HepG2 (cell line): ENCODE results near the gene USP34. TPM values are rescaled to one million over a fixed set of nuclear protein-coding genes. Genes with fewer than 3 reads are reported as not detected.
"Not testable (repeated sequence)": the region's sequence is repeated elsewhere in the genome, so short reads cannot be mapped to it uniquely, and the experiment has no call there.

Source experiments
- ATAC-seq: fragments of 200-7000 bp; cut with Tn5 transposase; 3 replicates; pipeline ENCODE4 v1.9.1; 2020; ENCODE audit warnings: mild to moderate bottlenecking, moderate library complexity
- BruUV-seq: library from RNA; stranded (reverse); fragments of 400-500 nt; replicated peaks from 2 replicates; lab custom pipeline; 2021; lab: Mats Ljungman, UMichigan
- CTCF ChIA-PET: fragments of 300-600 bp; formaldehyde crosslinking; extraction: SDS; loops from one replicate; lab custom pipeline; 2021; ENCODE audit warnings: low total read pairs, inconsistent platforms, low intra/inter-chr PET ratio; lab: Yijun Ruan, JAX
- POLR2A ChIA-PET: fragments of 350-600 bp; sonication (Branson Sonifier 250); formaldehyde crosslinking; loops from one replicate; lab custom pipeline; 2020; ENCODE audit warnings: antibody characterized with exemption, inconsistent platforms; lab: Yijun Ruan, JAX
- DNase-seq: peaks from one replicate; pipeline ENCODE4 v3.0.0-alpha.2; 2015; ENCODE audit warnings: low spot score
- FAIRE-seq: peaks from 3 replicates; lab custom pipeline; 2011; peaks lifted over from hg19 to GRCh38; lab: Jason Lieb, UNC
- H2AFZ ChIP-seq: one replicate; pipeline ENCODE4 v1.6.1; 2011; ENCODE audit warnings: low read length, inconsistent platforms
- H3K27ac ChIP-seq: fragments of 300-600 bp; 3 replicates; pipeline ENCODE4 v1.8.0; 2011; ENCODE audit warnings: mixed run types, mild to moderate bottlenecking, mixed read lengths, low read length, inconsistent platforms; ENCODE audit not compliant: insufficient read depth; ENCODE audit errors: extremely low read length
- H3K27me3 ChIP-seq, 2 experiments: fragments of 200-600 bp in 1 of 2; 2 replicates in 1 of 2; 3 replicates in 1 of 2; pipeline versions ENCODE4 v1.6.0 to v1.8.0; 2011; ENCODE audit warnings: low read length in 2 of 2, mild to moderate bottlenecking in 2 of 2, moderate library complexity in 2 of 2, inconsistent platforms in 1 of 2; ENCODE audit not compliant: insufficient read depth in 2 of 2, control insufficient read depth in 1 of 2
- H3K36me3 ChIP-seq, 2 experiments: fragments of 200-600 bp in 1 of 2; replicated peaks in 1 of 2; 2 replicates in 1 of 2; 3 replicates in 1 of 2; pipeline versions ENCODE4 v1.5.1 to v1.8.0; 2011; ENCODE audit warnings: low read length in 2 of 2, inconsistent platforms in 1 of 2; ENCODE audit not compliant: insufficient read depth in 2 of 2, control insufficient read depth in 1 of 2
- H3K4me1 ChIP-seq: 2 replicates; pipeline ENCODE4 v1.5.1; 2012; ENCODE audit warnings: low read length, inconsistent platforms; ENCODE audit not compliant: insufficient read depth
- H3K4me2 ChIP-seq: 2 replicates; pipeline ENCODE4 v1.6.0; 2011; ENCODE audit warnings: low read depth, low read length, inconsistent platforms
- H3K4me3 ChIP-seq, 3 experiments: fragments of 200-600 bp in 1 of 3; sonication (generic), shearing (Covaris generic) in 1 of 3; replicated peaks in 1 of 3; 2 replicates each; pipeline ENCODE4 v1.5.1; 2011 to 2016; ENCODE audit warnings: low read length in 3 of 3, inconsistent platforms in 2 of 3, low read depth in 2 of 3, mild to moderate bottlenecking in 2 of 3, control low read depth in 1 of 3, mixed read lengths in 1 of 3; ENCODE audit not compliant: insufficient read depth in 1 of 3
- H3K79me2 ChIP-seq: one replicate; pipeline ENCODE4 v1.6.1; 2011; ENCODE audit warnings: low read length, inconsistent platforms; ENCODE audit not compliant: insufficient read depth
- H3K9ac ChIP-seq: 2 replicates; pipeline ENCODE4 v1.6.0; 2011; ENCODE audit warnings: mild to moderate bottlenecking, low read depth, low read length, inconsistent platforms; ENCODE audit not compliant: insufficient read depth
- H3K9me3 ChIP-seq: 2 replicates; pipeline ENCODE4 v1.5.1; 2012; ENCODE audit warnings: mild to moderate bottlenecking, low read length
- H4K20me1 ChIP-seq: 2 replicates; pipeline ENCODE4 v1.6.0; 2011; ENCODE audit warnings: inconsistent platforms, mild to moderate bottlenecking, low read length, moderate library complexity; ENCODE audit not compliant: insufficient read depth
- CREM ChIP-seq, 2 experiments: sonication (generic) in 1 of 2; formaldehyde crosslinking in 1 of 2; IDR thresholded peaks; 2 replicates each; pipeline versions ENCODE4 v1.4.0 to v1.6.1; 2016 to 2020; ENCODE audit warnings: antibody characterized with exemption in 1 of 2, mild to moderate bottlenecking in 1 of 2, missing genetic modification reagents in 1 of 2
- DNMT1 ChIP-seq: sonication (generic); formaldehyde crosslinking; IDR thresholded peaks from 2 replicates; pipeline ENCODE4 v1.5.1; 2020; ENCODE audit warnings: mild to moderate bottlenecking, missing genetic modification reagents
- JUNB ChIP-seq: sonication (generic); formaldehyde crosslinking; IDR thresholded peaks from 2 replicates; pipeline ENCODE4 v1.8.0; 2022; ENCODE audit warnings: missing genetic modification reagents, mild to moderate bottlenecking, borderline replicate concordance
- KDM1A ChIP-seq: IDR thresholded peaks from 2 replicates; pipeline ENCODE4 v1.6.1; 2016; ENCODE audit warnings: missing compliant biosample characterization
- MAF1 ChIP-seq: sonication (generic); formaldehyde crosslinking; IDR thresholded peaks from 2 replicates; pipeline ENCODE4 v1.5.0; 2020; ENCODE audit warnings: missing genetic modification reagents, borderline replicate concordance
- PAX8 ChIP-seq: sonication (generic); formaldehyde crosslinking; IDR thresholded peaks from 2 replicates; pipeline ENCODE4 v1.8.0; 2022; ENCODE audit warnings: mild to moderate bottlenecking, missing genetic modification reagents, borderline replicate concordance
- SMARCE1 ChIP-seq: fragments of 450-650 bp; IDR thresholded peaks from 2 replicates; pipeline ENCODE4 v1.6.1; 2017; ENCODE audit warnings: borderline replicate concordance
- TAF1 ChIP-seq: sonication (generic); formaldehyde crosslinking; IDR thresholded peaks from 2 replicates; pipeline ENCODE4 v1.4.0; 2020; ENCODE audit warnings: missing genetic modification reagents
- ZFP36L2 ChIP-seq: sonication (generic); formaldehyde crosslinking; IDR thresholded peaks from 2 replicates; pipeline ENCODE4 v1.4.0; 2020; ENCODE audit warnings: missing genetic modification reagents
- ZNF121 ChIP-seq: sonication (generic); formaldehyde crosslinking; IDR thresholded peaks from 2 replicates; pipeline ENCODE4 v1.5.0; 2020; ENCODE audit warnings: mild to moderate bottlenecking, missing genetic modification reagents
- ZNF30 ChIP-seq: sonication (generic); formaldehyde crosslinking; IDR thresholded peaks from 2 replicates; pipeline ENCODE4 v1.5.0; 2020; ENCODE audit warnings: mild to moderate bottlenecking, missing genetic modification reagents
- ZNF335 ChIP-seq: sonication (generic); formaldehyde crosslinking; IDR thresholded peaks from 2 replicates; pipeline ENCODE4 v1.4.0; 2020; ENCODE audit warnings: missing genetic modification reagents
- ZNF747 ChIP-seq: sonication (generic); formaldehyde crosslinking; IDR thresholded peaks from 2 replicates; pipeline ENCODE4 v1.8.1; 2023; ENCODE audit warnings: missing genetic modification reagents, mild to moderate bottlenecking, borderline replicate concordance
- WGBS: methylation state at CpG from one replicate; pipeline ENCODE4 v1.1.6; 2017; ENCODE audit warnings: low lambda C conversion rate; 5-methylcytosine and 5-hydroxymethylcytosine counted together
- in situ Hi-C: cut with HindIII; loops from 2 replicates; pipeline ENCODE4 v1.10.0; 2017; ENCODE audit warnings: low pct_unique_long_range_greater_than_20kb; ENCODE audit not compliant: extremely low pct_ligation_motif_present
- intact Hi-C: fragments of 100-400 bp; cut with micrococcal nuclease; formaldehyde crosslinking; loops from one replicate; pipeline ENCODE4 v1.10.0; 2022; ENCODE audit not compliant: unreplicated experiment
- polyA plus RNA-seq, 8 experiments: library from polyadenylated mRNA; depleted of rRNA in 3 of 8; stranded (reverse) in 7 of 8; unstranded in 1 of 8; fragments of >200 nt; fragmentation: Illumina TruSeq in 4 of 8; extraction: Trizol in 4 of 8; gene quantifications; 2 replicates each; pipeline versions ENCODE4 v1.2.1 to v1.2.3, GENCODE V29; 2011 to 2016; ENCODE audit warnings: low read depth in 4 of 8, missing spikeins in 1 of 8, mixed read lengths in 1 of 8; ENCODE audit not compliant: insufficient read depth in 1 of 8
- total RNA-seq, 5 experiments: library from RNA; depleted of rRNA; stranded (reverse); fragments of >200 nt; fragmentation: Illumina TruSeq; extraction: Trizol; gene quantifications; 2 replicates each; pipeline ENCODE4 v1.2.3, GENCODE V29; 2016; ENCODE audit warnings: low read depth in 1 of 5
- TF ChIP-seq, protein P1 (sequence below): sonication (generic); formaldehyde crosslinking; IDR thresholded peaks from 2 replicates; pipeline ENCODE4 v1.5.0; 2020; ENCODE audit warnings: missing genetic modification reagents

USP34 gene
- total and polyA plus RNA-seq, 2 of the 13 experiments (the other 11 are each of a cell fraction or from before 2014, with no cell fraction given) = 99.2 to 100 TPM

DNA sequence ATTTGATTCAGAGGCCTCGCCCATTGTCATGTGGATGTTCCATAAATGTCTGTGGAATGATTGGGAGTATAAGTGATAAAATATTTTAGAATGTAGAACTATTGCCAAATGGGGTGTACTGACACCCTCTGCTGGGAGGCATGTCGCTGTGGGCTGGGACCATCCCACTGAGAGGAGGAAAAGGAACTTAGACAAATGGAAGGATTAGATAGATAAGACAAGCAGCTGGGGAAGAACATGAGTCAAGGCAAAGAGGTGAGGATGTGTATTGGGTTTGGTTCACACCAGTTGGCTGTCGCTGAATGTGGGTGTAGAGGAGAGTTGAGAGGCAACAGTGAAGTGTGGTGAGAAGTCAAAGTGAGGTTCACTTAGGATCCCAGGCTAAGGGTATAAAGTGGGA, 304.9 kb downstream of the USP34 start:
- no peak; the same call in 2 of the 3 replicates for ATAC-seq
- no peaks in the 10 kb centered on the region for H3K79me2 ChIP-seq

DNA sequence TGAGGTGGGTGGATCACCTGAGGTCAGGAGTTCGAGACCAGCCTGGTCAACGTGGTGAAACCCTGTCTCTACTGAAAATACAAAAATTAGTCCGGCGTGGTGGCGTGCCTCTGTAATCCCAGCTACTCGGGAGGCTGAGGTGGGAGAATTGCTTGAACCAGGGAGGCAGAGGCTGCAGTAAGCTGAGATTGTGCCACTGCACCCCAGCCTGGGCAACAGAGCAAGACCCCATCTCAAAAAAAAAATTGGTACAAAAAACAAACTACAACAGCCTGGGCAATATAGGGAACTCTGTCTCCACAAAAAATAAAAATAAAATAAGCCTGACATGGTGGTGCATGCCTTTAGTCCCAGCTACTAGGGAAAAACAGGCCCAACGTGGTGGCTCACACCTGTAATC, 305.8 kb downstream of the USP34 start:
- H3K4me3 ChIP-seq, CTCF ChIA-PET, H3K4me1 ChIP-seq, H3K27ac ChIP-seq, H3K9me3 ChIP-seq, H2AFZ ChIP-seq, H3K27me3 ChIP-seq, in situ Hi-C loops, H3K9ac ChIP-seq, H4K20me1 ChIP-seq, ATAC-seq, DNase-seq, H3K79me2 ChIP-seq, intact Hi-C loops, H3K4me2 ChIP-seq, FAIRE-seq, BruUV-seq: not testable (repeated sequence)
- 97% methylated on average over 7 of the region's 7 CpGs for WGBS
- POLR2A ChIA-PET = interaction anchor here (1.4 to 1.9 kb wide), 2 partner anchors 10 to 12 kb away, joined by 4 read pairs; no protein-coding TSS in a partner anchor
- peaks cover 2 to 18% of the 10 kb centered on the region in 2 experiments; a peak in 4 of 5 replicates for H3K36me3 ChIP-seq
- TF ChIP-seq ZNF121 (CRISPR knock-in tag) = peak; percentile 56

More for the DNA sequence above, 304.9 kb downstream of the USP34 start:
- no peaks in the 10 kb centered on the region for H3K9me3 ChIP-seq
- no peak overlapping the region for H3K9ac ChIP-seq
- CTCF ChIA-PET = no interaction called here
- in situ Hi-C loops = no loop called here
- no peaks in the 10 kb centered on the region for H3K4me1 ChIP-seq
- WGBS = 96% methylated on average over 3 of the region's 3 CpGs
- TF ChIP-seq DNMT1 (CRISPR knock-in tag) (no peak), KDM1A (no peak), CREM (IDR thresholded peaks at IDR 0.05) (no peak), CREM (CRISPR knock-in tag; IDR thresholded peaks at IDR 0.05) (no peak), ZNF335 (no peak), PAX8 (no peak), ZNF747 (CRISPR knock-in tag) (no peak), ZFP36L2 (CRISPR knock-in tag) (no peak), TAF1 (CRISPR knock-in tag) (no peak), MAF1 (CRISPR knock-in tag) (no peak), SMARCE1 (no peak), JUNB (CRISPR knock-in tag) (no peak), ZNF30 (CRISPR knock-in tag) (no peak)
- TF ChIP-seq, protein P1, sequence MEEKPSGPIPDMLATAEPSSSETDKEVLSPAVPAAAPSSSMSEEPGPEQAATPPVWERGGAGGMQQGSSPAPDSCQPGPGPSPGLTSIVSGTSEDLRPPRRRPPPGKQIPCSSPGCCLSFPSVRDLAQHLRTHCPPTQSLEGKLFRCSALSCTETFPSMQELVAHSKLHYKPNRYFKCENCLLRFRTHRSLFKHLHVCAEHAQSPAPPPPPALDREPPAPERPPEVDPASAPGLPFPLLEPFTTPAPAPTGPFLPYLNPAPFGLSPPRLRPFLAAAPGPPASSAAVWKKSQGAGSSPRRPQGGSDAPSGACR = no peak
- TF ChIP-seq, all 625 proteins: peak for 0
- no TSS peak for BruUV-seq
- FAIRE-seq (no peak), DNase-seq (no peak)
- Histone ChIP-seq H3K27me3 (no peaks in the 10 kb centered on the region), H4K20me1 (no peaks in the 10 kb centered on the region), H3K27ac (no peak overlapping the region), H3K4me2 (no peak overlapping the region), H2AFZ (no peak overlapping the region), H3K36me3 (peaks cover 2 to 18% of the 10 kb centered on the region in 2 experiments; a peak in 4 of 5 replicates), H3K4me3 (no peak overlapping the region)
- POLR2A ChIA-PET = no interaction called here
- intact Hi-C loops = no loop called here
